ENCODE measurements around the gene MAML2.

The MAML2 gene

GRCh38 chr11:96177146-96177545 lies 165.8 kb downstream of the MAML2 start:
- DNase-seq (ENCODE audit: low read depth in 1 of 2, low spot score in 1 of 2), result no peak
- Histone ChIP-seq H3K4me3 (replicated peaks; ENCODE audit: insufficient read depth, low read length) (no peak overlapping the region), H3K27me3 (ENCODE audit: insufficient read depth, poor library complexity, severe bottlenecking) (no peaks in the 10 kb centered on the region), H3K27ac (replicated peaks) (no peak overlapping the region)
- TF ChIP-seq POLR2AphosphoS5 (IDR thresholded peaks at IDR 0.05; ENCODE audit: low read depth) (no peak), SPI1 (IDR thresholded peaks at IDR 0.05; ENCODE audit: borderline replicate concordance, low read depth) (no peak), GABPA (IDR thresholded peaks at IDR 0.05; ENCODE audit: low read depth) (no peak)
- TF ChIP-seq, protein P1, sequence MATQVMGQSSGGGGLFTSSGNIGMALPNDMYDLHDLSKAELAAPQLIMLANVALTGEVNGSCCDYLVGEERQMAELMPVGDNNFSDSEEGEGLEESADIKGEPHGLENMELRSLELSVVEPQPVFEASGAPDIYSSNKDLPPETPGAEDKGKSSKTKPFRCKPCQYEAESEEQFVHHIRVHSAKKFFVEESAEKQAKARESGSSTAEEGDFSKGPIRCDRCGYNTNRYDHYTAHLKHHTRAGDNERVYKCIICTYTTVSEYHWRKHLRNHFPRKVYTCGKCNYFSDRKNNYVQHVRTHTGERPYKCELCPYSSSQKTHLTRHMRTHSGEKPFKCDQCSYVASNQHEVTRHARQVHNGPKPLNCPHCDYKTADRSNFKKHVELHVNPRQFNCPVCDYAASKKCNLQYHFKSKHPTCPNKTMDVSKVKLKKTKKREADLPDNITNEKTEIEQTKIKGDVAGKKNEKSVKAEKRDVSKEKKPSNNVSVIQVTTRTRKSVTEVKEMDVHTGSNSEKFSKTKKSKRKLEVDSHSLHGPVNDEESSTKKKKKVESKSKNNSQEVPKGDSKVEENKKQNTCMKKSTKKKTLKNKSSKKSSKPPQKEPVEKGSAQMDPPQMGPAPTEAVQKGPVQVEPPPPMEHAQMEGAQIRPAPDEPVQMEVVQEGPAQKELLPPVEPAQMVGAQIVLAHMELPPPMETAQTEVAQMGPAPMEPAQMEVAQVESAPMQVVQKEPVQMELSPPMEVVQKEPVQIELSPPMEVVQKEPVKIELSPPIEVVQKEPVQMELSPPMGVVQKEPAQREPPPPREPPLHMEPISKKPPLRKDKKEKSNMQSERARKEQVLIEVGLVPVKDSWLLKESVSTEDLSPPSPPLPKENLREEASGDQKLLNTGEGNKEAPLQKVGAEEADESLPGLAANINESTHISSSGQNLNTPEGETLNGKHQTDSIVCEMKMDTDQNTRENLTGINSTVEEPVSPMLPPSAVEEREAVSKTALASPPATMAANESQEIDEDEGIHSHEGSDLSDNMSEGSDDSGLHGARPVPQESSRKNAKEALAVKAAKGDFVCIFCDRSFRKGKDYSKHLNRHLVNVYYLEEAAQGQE (IDR thresholded peaks at IDR 0.05; ENCODE audit: insufficient replicate concordance, low read depth), result no peak
- TF ChIP-seq, protein P2, sequence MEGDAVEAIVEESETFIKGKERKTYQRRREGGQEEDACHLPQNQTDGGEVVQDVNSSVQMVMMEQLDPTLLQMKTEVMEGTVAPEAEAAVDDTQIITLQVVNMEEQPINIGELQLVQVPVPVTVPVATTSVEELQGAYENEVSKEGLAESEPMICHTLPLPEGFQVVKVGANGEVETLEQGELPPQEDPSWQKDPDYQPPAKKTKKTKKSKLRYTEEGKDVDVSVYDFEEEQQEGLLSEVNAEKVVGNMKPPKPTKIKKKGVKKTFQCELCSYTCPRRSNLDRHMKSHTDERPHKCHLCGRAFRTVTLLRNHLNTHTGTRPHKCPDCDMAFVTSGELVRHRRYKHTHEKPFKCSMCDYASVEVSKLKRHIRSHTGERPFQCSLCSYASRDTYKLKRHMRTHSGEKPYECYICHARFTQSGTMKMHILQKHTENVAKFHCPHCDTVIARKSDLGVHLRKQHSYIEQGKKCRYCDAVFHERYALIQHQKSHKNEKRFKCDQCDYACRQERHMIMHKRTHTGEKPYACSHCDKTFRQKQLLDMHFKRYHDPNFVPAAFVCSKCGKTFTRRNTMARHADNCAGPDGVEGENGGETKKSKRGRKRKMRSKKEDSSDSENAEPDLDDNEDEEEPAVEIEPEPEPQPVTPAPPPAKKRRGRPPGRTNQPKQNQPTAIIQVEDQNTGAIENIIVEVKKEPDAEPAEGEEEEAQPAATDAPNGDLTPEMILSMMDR (IDR thresholded peaks at IDR 0.05; ENCODE audit: insufficient read depth, low read length), result no peak

- no peak overlapping the region for H3K4me3 ChIP-seq (replicated peaks; ENCODE audit: insufficient read depth, low read length)
- no peak for DNase-seq (ENCODE audit: low read depth in 1 of 2, low spot score in 1 of 2)
- TF ChIP-seq, protein P2 (IDR thresholded peaks at IDR 0.05; ENCODE audit: insufficient read depth, low read length), result no peak
- no peak for TF ChIP-seq GABPA (IDR thresholded peaks at IDR 0.05; ENCODE audit: low read depth)
- TF ChIP-seq SPI1 (IDR thresholded peaks at IDR 0.05; ENCODE audit: borderline replicate concordance, low read depth), result no peak
- TF ChIP-seq, protein P1 (IDR thresholded peaks at IDR 0.05; ENCODE audit: insufficient replicate concordance, low read depth), result no peak
- TF ChIP-seq POLR2AphosphoS5 (IDR thresholded peaks at IDR 0.05; ENCODE audit: low read depth), result no peak
- H3K27me3 ChIP-seq (ENCODE audit: insufficient read depth, poor library complexity, severe bottlenecking), result no peaks in the 10 kb centered on the region
- no peak overlapping the region for H3K27ac ChIP-seq (replicated peaks)
Observed at GRCh38 chr11:96173906-96174305, 169.1 kb downstream of the MAML2 start.

GRCh38 chr11:96173422-96173821 lies 169.6 kb downstream of the MAML2 start:
- DNase-seq (ENCODE audit: low read depth in 1 of 2, low spot score in 1 of 2), result peak; percentile 28 to 35
- H3K27ac ChIP-seq (replicated peaks), result no peak overlapping the region
- H3K4me3 ChIP-seq (replicated peaks; ENCODE audit: insufficient read depth, low read length), result no peak overlapping the region
- TF ChIP-seq SPI1 (IDR thresholded peaks at IDR 0.05; ENCODE audit: borderline replicate concordance, low read depth), result peak; percentile 77; the same call in 1 of the 2 replicates
- TF ChIP-seq, protein P2 (IDR thresholded peaks at IDR 0.05; ENCODE audit: insufficient read depth, low read length), result no peak
- TF ChIP-seq, protein P1 (IDR thresholded peaks at IDR 0.05; ENCODE audit: insufficient replicate concordance, low read depth), result no peak
- TF ChIP-seq GABPA (IDR thresholded peaks at IDR 0.05; ENCODE audit: low read depth), result no peak
- H3K27me3 ChIP-seq (ENCODE audit: insufficient read depth, poor library complexity, severe bottlenecking), result no peaks in the 10 kb centered on the region

Data from HL-60 (cell line).